Esophagus muscularis mucosa (tissue), 4 donors: ENCODE measurements around the gene SRSF6. TPM values are rescaled to one million over a fixed set of nuclear protein-coding genes. Genes with fewer than 3 reads are reported as not detected.
"Not testable (repeated sequence)": the region's sequence is repeated elsewhere in the genome, so short reads cannot be mapped to it uniquely, and the experiment has no call there.

Experiments
- DNase-seq: peaks from one replicate; pipeline ENCODE4 v3.0.0-alpha.2; 2017; ENCODE audit errors: extremely low spot score
- H3K27ac ChIP-seq, 4 donors: fragments of 200-600 bp; sonication (generic); replicated peaks in 1 of 4; 1 replicate in 3 of 4; 2 replicates in 1 of 4; pipeline ENCODE4 v1.5.1; 2016 to 2019; ENCODE audit warnings: mild to moderate bottlenecking in 1 of 4
- H3K27me3 ChIP-seq, 4 donors: fragments of 200-600 bp; sonication (generic); one replicate each; pipeline versions ENCODE4 v1.5.1 to v1.6.0; 2016 to 2019
- H3K36me3 ChIP-seq, 4 donors: fragments of 200-600 bp; sonication (generic); one replicate each; pipeline ENCODE4 v1.5.1; 2016 to 2019
- H3K4me1 ChIP-seq, 4 donors: fragments of 200-600 bp; sonication (generic); one replicate each; pipeline ENCODE4 v1.5.1; 2016 to 2019
- H3K4me3 ChIP-seq, 4 donors: fragments of 200-600 bp; sonication (generic); 1 replicate in 2 of 4; 2 replicates in 2 of 4; pipeline ENCODE4 v1.5.1; 2016 to 2019; ENCODE audit warnings: mild to moderate bottlenecking in 4 of 4, moderate library complexity in 1 of 4
- H3K9me3 ChIP-seq, 4 donors: fragments of 200-600 bp; sonication (generic); 1 replicate in 3 of 4; 2 replicates in 1 of 4; pipeline ENCODE4 v1.5.1; 2016 to 2019
- CTCF ChIP-seq, 3 experiments: fragments of 200-600 bp in 2 of 3; fragments of 450-650 bp in 1 of 3; sonication (generic) in 2 of 3; IDR thresholded peaks; one replicate each; pipeline ENCODE4 v1.5.1; 2017 to 2019; ENCODE audit warnings: antibody characterized with exemption in 3 of 3, mild to moderate bottlenecking in 2 of 3, moderate library complexity in 1 of 3
- EP300 ChIP-seq: sonication (generic); formaldehyde crosslinking; IDR thresholded peaks from one replicate; pipeline ENCODE4 v1.6.1; 2017; ENCODE audit warnings: antibody characterized with exemption
- POLR2A ChIP-seq: fragments of 450-650 bp; IDR thresholded peaks from one replicate; pipeline ENCODE4 v1.6.1; 2017; ENCODE audit warnings: antibody characterized with exemption, moderate library complexity, mild to moderate bottlenecking, low read depth
- POLR2AphosphoS5 ChIP-seq, 2 donors: sonication (generic); formaldehyde crosslinking; IDR thresholded peaks; one replicate each; pipeline ENCODE4 v1.6.1; 2017; ENCODE audit warnings: antibody characterized with exemption in 2 of 2
- WGBS: methylation state at CpG from one replicate; pipeline ENCODE4 v1.1.5; 2018; 5-methylcytosine and 5-hydroxymethylcytosine counted together
- intact Hi-C: fragments of 100-400 bp; cut with DNase I; formaldehyde crosslinking; loops from one replicate; pipeline ENCODE4 v1.15.1; 2023
- total RNA-seq, 4 donors: library from RNA; depleted of rRNA; stranded (reverse); fragments of >200 nt; gene quantifications; one replicate each; pipeline versions ENCODE4 v1.1.0 to v1.2.1, GENCODE V29; 2016

SRSF6 gene
- total RNA-seq, 4 donors from 2014 or later: 22.4 to 46.1 (median 25.3) TPM

- no peak overlapping the region for H3K27ac ChIP-seq
- no peak for TF ChIP-seq EP300
- no peak for TF ChIP-seq POLR2AphosphoS5 (IDR thresholded peaks at IDR 0.05)
- no peak for TF ChIP-seq POLR2A
- TF ChIP-seq CTCF (IDR thresholded peaks at IDR 0.05): no peak
- no peaks in the 10 kb centered on the region for H3K36me3 ChIP-seq
- intact Hi-C loops: no loop called here
- H3K4me3 ChIP-seq: no peak overlapping the region
- peak; percentile 64 for DNase-seq
- peaks cover 0 to 38% (median 26%) of the 10 kb centered on the region in 4 donors for H3K9me3 ChIP-seq
- no peaks in the 10 kb centered on the region for H3K4me1 ChIP-seq
- 81% methylated on average over 5 of the region's 6 CpGs for whole genome bisulfite sequencing
- peaks cover 0 to 13% (median 0%) of the 10 kb centered on the region in 4 donors for H3K27me3 ChIP-seq
Measured at GRCh38 chr20:43416591-43417228, 41.0 kb upstream of the SRSF6 start.

DNA sequence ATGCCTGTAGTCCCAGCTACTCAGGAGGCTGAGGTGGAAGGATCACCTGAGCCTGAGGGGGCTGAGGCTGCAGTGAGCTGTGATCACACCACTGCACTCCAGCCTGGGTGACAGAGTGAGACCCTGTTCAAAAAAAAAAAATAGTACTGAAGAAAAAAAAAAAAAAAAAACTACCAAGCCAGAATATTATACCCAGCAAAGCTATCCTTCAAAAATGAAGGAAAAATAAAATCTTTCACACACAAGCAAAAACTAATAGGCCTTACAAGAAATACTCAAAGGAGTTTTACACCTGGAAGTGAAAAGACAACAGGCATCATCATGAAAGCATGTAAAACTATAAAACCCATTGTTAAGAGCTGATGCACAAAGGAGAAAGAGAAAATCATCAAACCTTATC lies 37.5 kb upstream of the SRSF6 start:
- Histone ChIP-seq H3K27ac (no peak overlapping the region), H3K4me3 (no peak overlapping the region), H3K9me3 (peaks cover 0 to 38% (median 26%) of the 10 kb centered on the region in 4 donors), H3K36me3 (no peaks in the 10 kb centered on the region), H3K4me1 (no peaks in the 10 kb centered on the region), H3K27me3 (peaks cover 0 to 21% (median 2%) of the 10 kb centered on the region in 4 donors)
- intact Hi-C loops: no loop called here
- no peak for DNase-seq
- TF ChIP-seq CTCF (IDR thresholded peaks at IDR 0.05): no peak
- TF ChIP-seq POLR2AphosphoS5 (IDR thresholded peaks at IDR 0.05): no peak
- TF ChIP-seq EP300: no peak
- no peak for TF ChIP-seq POLR2A

DNA sequence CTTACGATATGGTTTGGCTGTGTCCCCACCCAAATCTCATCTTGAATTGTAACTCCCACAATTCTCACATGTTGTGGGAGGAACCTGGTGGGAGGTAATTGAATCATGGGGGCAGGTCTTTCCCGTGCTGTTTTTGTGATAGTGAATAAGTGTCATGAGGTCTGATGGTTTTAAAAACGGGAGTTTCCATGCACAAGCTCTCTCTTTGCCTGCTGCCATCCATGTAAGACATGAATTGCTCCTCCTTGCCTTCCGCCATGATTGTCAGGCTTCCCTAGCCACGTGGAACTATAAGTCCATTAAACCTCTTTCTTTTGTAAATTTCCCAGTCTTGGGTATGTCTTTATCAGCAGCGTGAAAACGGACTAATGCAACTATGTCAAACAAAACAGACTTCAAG lies 36.8 kb upstream of the SRSF6 start:
- WGBS: 87% methylated on average over 7 of the region's 7 CpGs
- intact Hi-C loops, H3K4me3 ChIP-seq, H3K27ac ChIP-seq, H3K4me1 ChIP-seq, H3K36me3 ChIP-seq: not testable (repeated sequence)
- peaks cover 0 to 21% (median 2%) of the 10 kb centered on the region in 4 donors for H3K27me3 ChIP-seq
- H3K9me3 ChIP-seq: peaks cover 0 to 38% (median 26%) of the 10 kb centered on the region in 4 donors
- DNase-seq: peak; percentile 19

GRCh38 chr20:43426172-43426571 lies 31.5 kb upstream of the SRSF6 start:
- peak; percentile 53 for DNase-seq
- Histone ChIP-seq H3K4me3 (no peak overlapping the region), H3K27me3 (peaks cover 0 to 11% (median 2%) of the 10 kb centered on the region in 4 donors), H3K4me1 (no peaks in the 10 kb centered on the region), H3K27ac (no peak overlapping the region), H3K36me3 (no peaks in the 10 kb centered on the region), H3K9me3 (peaks cover 0 to 5% (median 0%) of the 10 kb centered on the region in 4 donors)
- WGBS: 81% methylated on average over 5 of the region's 5 CpGs
- no peak for TF ChIP-seq CTCF (IDR thresholded peaks at IDR 0.05)
- TF ChIP-seq POLR2A: no peak
- no peak for TF ChIP-seq POLR2AphosphoS5 (IDR thresholded peaks at IDR 0.05)
- no peak for TF ChIP-seq EP300
- intact Hi-C loops: no loop called here

DNA sequence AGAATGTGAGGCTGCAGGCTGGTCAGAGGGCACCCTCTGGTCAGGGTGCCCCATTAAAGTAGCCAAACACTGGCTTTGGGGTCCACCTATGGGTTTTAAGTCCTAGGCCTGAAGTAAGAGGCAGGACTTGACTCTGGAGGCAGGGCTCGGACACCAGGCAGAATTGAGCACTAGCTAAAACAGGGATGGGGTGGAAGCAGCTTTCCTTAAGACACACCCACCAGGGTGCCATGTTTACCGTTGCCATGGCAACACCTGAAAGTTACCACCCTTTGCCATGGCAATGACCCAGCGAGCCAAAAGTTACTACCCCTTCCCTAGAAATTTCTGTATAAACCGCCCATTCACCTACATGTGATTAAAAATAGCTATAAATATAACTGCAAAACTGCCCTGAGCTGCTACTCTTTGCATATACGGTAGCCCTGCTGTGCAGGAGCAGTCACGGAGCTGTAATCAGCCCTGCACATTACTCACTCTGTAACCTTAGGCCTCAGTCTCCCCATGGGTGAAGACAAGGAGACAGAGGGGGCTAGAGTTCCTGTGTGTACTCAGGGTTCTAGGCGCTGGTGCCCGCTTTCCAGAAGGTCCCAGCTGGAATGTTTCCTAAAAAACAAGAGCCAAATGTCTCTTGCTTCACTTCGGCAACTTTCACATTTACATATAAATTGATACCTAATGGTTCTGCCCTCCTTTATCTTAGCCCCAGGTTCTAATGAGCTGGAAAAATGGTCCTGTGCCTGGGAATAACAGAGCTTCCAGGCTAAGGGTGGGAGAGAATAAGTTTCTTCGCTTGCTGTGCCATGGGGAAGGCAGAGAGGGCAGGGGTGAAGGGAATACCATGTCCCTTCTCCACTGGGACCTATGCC lies 27.2 kb upstream of the SRSF6 start:
- H3K9me3 ChIP-seq: peaks cover 0 to 4% (median 0%) of the 10 kb centered on the region in 4 donors
- H3K4me3 ChIP-seq: no peak overlapping the region
- no peaks in the 10 kb centered on the region for H3K36me3 ChIP-seq
- TF ChIP-seq POLR2A (no peak), EP300 (no peak), POLR2AphosphoS5 (IDR thresholded peaks at IDR 0.05) (no peak), CTCF (IDR thresholded peaks at IDR 0.05) (no peak)
- WGBS: 51% methylated on average over 10 of the region's 10 CpGs
- DNase-seq: peak; percentile 37
- H3K4me1 ChIP-seq: no peaks in the 10 kb centered on the region
- intact Hi-C loops: no loop called here
- peaks cover 0 to 3% (median 0%) of the 10 kb centered on the region in 4 donors for H3K27me3 ChIP-seq
- H3K27ac ChIP-seq: no peak overlapping the region
